Activated CD8-positive, alpha-beta T cell treated with anti-CD3 and anti-CD28 coated beads, Interleukin-2, amount 10 ng/mL, durations not matched to agents 7 days and 5 days (primary cell): ENCODE data around the gene LIF. TPM values are rescaled to one million over a fixed set of nuclear protein-coding genes. Genes with fewer than 3 reads are reported as not detected.

Source experiments
- ATAC-seq: fragments of 150-1000 bp; cut with Tn5 transposase; one replicate; pipeline ENCODE4 v1.10.0; 2021; ENCODE audit warnings: moderate library complexity
- CTCF ChIA-PET: fragments of 350-600 bp; sonication (Branson Sonifier 250); formaldehyde crosslinking; loops from one replicate; lab custom pipeline; 2021; ENCODE audit warnings: antibody characterized with exemption; lab: Charles Lee
- POLR2A ChIA-PET: fragments of 350-600 bp; sonication (Branson Sonifier 250); formaldehyde crosslinking; loops from one replicate; lab custom pipeline; 2021; ENCODE audit warnings: antibody characterized with exemption; lab: Charles Lee
- DNase-seq: peaks from one replicate; pipeline ENCODE4 v3.0.0-alpha.2; 2020
- H3K27ac Mint-ChIP-seq: one replicate; pipeline ENCODE4 v1.8.0; 2021; ENCODE audit warnings: mild to moderate bottlenecking, mixed read lengths
- H3K27me3 Mint-ChIP-seq: one replicate; pipeline ENCODE4 v1.8.0; 2021; ENCODE audit warnings: low read depth, mixed read lengths
- H3K36me3 Mint-ChIP-seq: one replicate; pipeline ENCODE4 v1.8.0; 2021; ENCODE audit warnings: low read depth, mixed read lengths
- H3K4me1 Mint-ChIP-seq: one replicate; pipeline ENCODE4 v1.8.0; 2021; ENCODE audit warnings: low read depth, mixed read lengths
- H3K4me3 Mint-ChIP-seq: one replicate; pipeline ENCODE4 v1.8.0; 2021; ENCODE audit warnings: mild to moderate bottlenecking, mixed read lengths
- H3K9me3 Mint-ChIP-seq: one replicate; pipeline ENCODE4 v1.8.0; 2022; ENCODE audit warnings: mixed read lengths; ENCODE audit not compliant: insufficient read depth
- total RNA-seq, 2 experiments: library from RNA; stranded (reverse); gene quantifications; one replicate each; pipeline ENCODE4 v1.2.3, GENCODE V29; 2021

Gene LIF
- total RNA-seq, result 100 to 1,000 TPM; 532 to 569 TPM

GRCh38 chr22:30245985-30246813, at the start of gene LIF:
Gene LIF (minus strand): TSS chr22:30246759. CDS start chr22:30246695, 64 bp downstream.
- CTCF ChIA-PET, result interaction anchor here (0.6 to 2.6 kb wide), 5 partner anchors 68 to 146 kb away, joined by 3 to 7 read pairs (median 6); no protein-coding TSS in a partner anchor
- H3K9me3 Mint-ChIP-seq, result no peaks in the 10 kb centered on the region
- POLR2A ChIA-PET, result interaction anchor here (1.0 to 4.7 kb wide), 8 partner anchors 26 to 138 kb away, joined by 3 to 21 read pairs (median 5); no protein-coding TSS in a partner anchor
- no peaks in the 10 kb centered on the region for H3K27me3 Mint-ChIP-seq
- peak within 1 kb of the TSS; percentile 98 for H3K27ac Mint-ChIP-seq
- peaks cover 74% of the 10 kb centered on the region for H3K4me1 Mint-ChIP-seq
- peaks cover 54% of the 10 kb centered on the region for H3K36me3 Mint-ChIP-seq
- ATAC-seq (peak; percentile 64), DNase-seq (peak; percentile 76)
- H3K4me3 Mint-ChIP-seq, result peak within 1 kb of the TSS; percentile 99

GRCh38 chr22:30296324-30296723, 49.8 kb upstream of the LIF start:
- ChIA-PET POLR2A (interaction anchor here (1.0 to 10.2 kb wide), 3 partner anchors 8 to 60 kb away, joined by 3 to 117 read pairs (median 4); no protein-coding TSS in a partner anchor), CTCF (interaction anchor here (0.6 to 16.1 kb wide), 4 partner anchors 7 to 306 kb away, joined by 3 to 184 read pairs (median 4); partner anchors contain the start of genes CASTOR1 and RNF215)
- peak; percentile 25 for ATAC-seq
- Mint-ChIP-seq H3K4me1 (peaks cover 55% of the 10 kb centered on the region), H3K36me3 (peaks cover 72% of the 10 kb centered on the region), H3K4me3 (no peak overlapping the region), H3K27me3 (no peaks in the 10 kb centered on the region), H3K27ac (peak overlapping the region; percentile 81), H3K9me3 (no peaks in the 10 kb centered on the region)
- no peak for DNase-seq

- ChIA-PET CTCF (interaction anchor here (1.6 to 16.1 kb wide), 2 partner anchors 6 to 92 kb away, joined by 6 to 184 read pairs; partner anchors contain the start of genes CASTOR1 and RNF215), POLR2A (interaction anchor here (0.5 to 10.2 kb wide), 3 partner anchors 9 to 207 kb away, joined by 3 to 117 read pairs (median 4); no protein-coding TSS in a partner anchor)
- DNase-seq (no peak), ATAC-seq (no peak)
- Mint-ChIP-seq H3K36me3 (peaks cover 67% of the 10 kb centered on the region), H3K9me3 (no peaks in the 10 kb centered on the region), H3K4me3 (no peak overlapping the region), H3K4me1 (peaks cover 55% of the 10 kb centered on the region), H3K27ac (peak overlapping the region; percentile 81), H3K27me3 (no peaks in the 10 kb centered on the region)
Measured at GRCh38 chr22:30295576-30295975, 49.0 kb upstream of the LIF start.

GRCh38 chr22:30294830-30295229, 48.3 kb upstream of the LIF start:
- no peak overlapping the region for H3K4me3 Mint-ChIP-seq
- ATAC-seq (no peak), DNase-seq (no peak)
- peaks cover 59% of the 10 kb centered on the region for H3K4me1 Mint-ChIP-seq
- H3K27ac Mint-ChIP-seq, result no peak overlapping the region
- H3K36me3 Mint-ChIP-seq, result peaks cover 65% of the 10 kb centered on the region
- ChIA-PET POLR2A (interaction anchor here (0.5 to 10.2 kb wide), 2 partner anchors 9 to 208 kb away, joined by 3 to 117 read pairs; no protein-coding TSS in a partner anchor), CTCF (interaction anchor here (1.0 kb wide), 1 partner anchor 32 kb away, joined by 3 read pairs; no protein-coding TSS in a partner anchor)
- H3K9me3 Mint-ChIP-seq, result no peaks in the 10 kb centered on the region
- no peaks in the 10 kb centered on the region for H3K27me3 Mint-ChIP-seq

- no peak overlapping the region for H3K4me3 Mint-ChIP-seq
- ChIA-PET CTCF (interaction anchor here (1.0 kb wide), 1 partner anchor 31 kb away, joined by 3 read pairs; no protein-coding TSS in a partner anchor), POLR2A (interaction anchor here (0.7 to 10.2 kb wide), 2 partner anchors 10 to 30 kb away, joined by 3 to 117 read pairs; no protein-coding TSS in a partner anchor)
- DNase-seq (no peak), ATAC-seq (no peak)
- H3K4me1 Mint-ChIP-seq, result peaks cover 59% of the 10 kb centered on the region
- H3K9me3 Mint-ChIP-seq, result no peaks in the 10 kb centered on the region
- H3K36me3 Mint-ChIP-seq, result peaks cover 60% of the 10 kb centered on the region
- H3K27me3 Mint-ChIP-seq, result no peaks in the 10 kb centered on the region
- no peak overlapping the region for H3K27ac Mint-ChIP-seq
Measured at GRCh38 chr22:30294066-30294465, 47.5 kb upstream of the LIF start.

GRCh38 chr22:30293026-30293425, 46.5 kb upstream of the LIF start:
- Mint-ChIP-seq H3K4me3 (no peak overlapping the region), H3K27me3 (no peaks in the 10 kb centered on the region), H3K9me3 (no peaks in the 10 kb centered on the region), H3K4me1 (peaks cover 56% of the 10 kb centered on the region), H3K27ac (no peak overlapping the region), H3K36me3 (peaks cover 49% of the 10 kb centered on the region)
- no peak for DNase-seq
- ChIA-PET CTCF (interaction anchor here (1.0 to 7.0 kb wide), 2 partner anchors 8 to 98 kb away, joined by 3 to 346 read pairs; partner anchors contain the start of genes RNF215 and SEC14L2), POLR2A (interaction anchor here (0.7 to 10.2 kb wide), 4 partner anchors 11 to 64 kb away, joined by 3 to 117 read pairs (median 20); partner anchors contain the start of genes CCDC157 and SF3A1)
- no peak for ATAC-seq

GRCh38 chr22:30292069-30292970, 45.8 kb upstream of the LIF start:
- Mint-ChIP-seq H3K36me3 (peaks cover 43% of the 10 kb centered on the region), H3K27ac (peak overlapping the region; percentile 75), H3K27me3 (no peaks in the 10 kb centered on the region), H3K4me3 (no peak overlapping the region), H3K4me1 (peaks cover 56% of the 10 kb centered on the region), H3K9me3 (no peaks in the 10 kb centered on the region)
- no peak for ATAC-seq
- CTCF ChIA-PET, result interaction anchor here (1.0 to 7.0 kb wide), 6 partner anchors 9 to 134 kb away, joined by 3 to 346 read pairs (median 3); partner anchors contain the start of genes RNF215 and SEC14L2
- no peak for DNase-seq
- POLR2A ChIA-PET, result interaction anchor here (0.5 to 10.2 kb wide), 6 partner anchors 8 to 64 kb away, joined by 3 to 117 read pairs (median 3); partner anchors contain the start of genes CCDC157 and SF3A1

GRCh38 chr22:30291058-30291892, 44.7 kb upstream of the LIF start:
- CTCF ChIA-PET, result interaction anchor here (1.0 to 7.0 kb wide), 10 partner anchors 12 to 183 kb away, joined by 3 to 346 read pairs (median 4); partner anchors contain the start of genes RNF215 and SEC14L2
- no peaks in the 10 kb centered on the region for H3K27me3 Mint-ChIP-seq
- H3K4me1 Mint-ChIP-seq, result peaks cover 55% of the 10 kb centered on the region
- peak overlapping the region; percentile 86 for H3K27ac Mint-ChIP-seq
- ATAC-seq (no peak), DNase-seq (no peak)
- H3K9me3 Mint-ChIP-seq, result no peaks in the 10 kb centered on the region
- H3K4me3 Mint-ChIP-seq, result no peak overlapping the region
- H3K36me3 Mint-ChIP-seq, result peaks cover 38% of the 10 kb centered on the region
- POLR2A ChIA-PET, result interaction anchor here (0.5 to 10.2 kb wide), 7 partner anchors 9 to 184 kb away, joined by 3 to 117 read pairs (median 4); partner anchors contain the start of genes CCDC157, SF3A1 and TBC1D10A

GRCh38 chr22:30290342-30291057, 43.9 kb upstream of the LIF start:
- H3K27ac Mint-ChIP-seq, result peak overlapping the region; percentile 86

More at GRCh38 chr22:30290342-30291057, 43.9 kb upstream of the LIF start:
- DNase-seq (peak; percentile 41), ATAC-seq (no peak)
- ChIA-PET POLR2A (interaction anchor here (0.5 to 10.2 kb wide), 9 partner anchors 14 to 461 kb away, joined by 3 to 117 read pairs (median 13); partner anchors contain the start of genes CCDC157, RNF215, SF3A1 and TBC1D10A), CTCF (interaction anchor here (0.8 to 7.0 kb wide), 13 partner anchors 13 to 182 kb away, joined by 3 to 346 read pairs (median 18); partner anchors contain the start of genes CCDC157, MTFP1, RNF215 and SEC14L2)
- peak overlapping the region; percentile 80 for H3K4me3 Mint-ChIP-seq
- H3K9me3 Mint-ChIP-seq, result no peaks in the 10 kb centered on the region
- H3K36me3 Mint-ChIP-seq, result peaks cover 30% of the 10 kb centered on the region
- peaks cover 51% of the 10 kb centered on the region for H3K4me1 Mint-ChIP-seq
- no peaks in the 10 kb centered on the region for H3K27me3 Mint-ChIP-seq
